Body of pancreas (tissue), 4 donors: ENCODE data around the gene GPX7.

Experiments
- POLR2A ChIP-seq, 3 donors: fragments of 450-650 bp; IDR thresholded peaks; one replicate each; pipeline ENCODE4 v1.6.1; 2016; ENCODE audit warnings: antibody characterized with exemption in 3 of 3, mild to moderate bottlenecking in 2 of 3
- TF ChIP-seq, protein P1 (sequence below), 7 experiments: fragments of 450-650 bp in 4 of 7; fragments of 200-600 bp in 3 of 7; sonication (generic) in 3 of 7; IDR thresholded peaks; one replicate each; pipeline ENCODE4 v1.5.1; 2016 to 2019; ENCODE audit warnings: antibody characterized with exemption in 7 of 7

DNA sequence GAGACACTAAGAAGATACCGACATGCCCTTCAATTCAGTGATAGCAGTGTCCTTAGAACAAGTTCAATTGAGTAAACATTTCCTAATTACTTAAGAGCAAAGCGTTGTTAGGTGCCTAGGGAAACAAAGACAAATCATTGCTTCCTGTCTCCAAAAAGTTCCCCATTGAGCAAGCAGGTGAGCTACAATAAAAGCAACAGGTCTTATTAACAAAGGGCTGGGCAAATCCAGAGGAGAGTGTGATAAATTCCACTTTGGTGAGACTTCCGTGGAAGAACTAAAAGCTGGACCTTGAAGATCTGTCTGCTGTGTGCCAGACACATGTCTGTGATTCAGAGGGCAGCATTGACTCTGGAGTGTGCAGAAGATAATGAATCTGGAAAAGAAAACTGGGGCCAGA is 47.4 kb upstream of the GPX7 start:
- TF ChIP-seq, protein P1, sequence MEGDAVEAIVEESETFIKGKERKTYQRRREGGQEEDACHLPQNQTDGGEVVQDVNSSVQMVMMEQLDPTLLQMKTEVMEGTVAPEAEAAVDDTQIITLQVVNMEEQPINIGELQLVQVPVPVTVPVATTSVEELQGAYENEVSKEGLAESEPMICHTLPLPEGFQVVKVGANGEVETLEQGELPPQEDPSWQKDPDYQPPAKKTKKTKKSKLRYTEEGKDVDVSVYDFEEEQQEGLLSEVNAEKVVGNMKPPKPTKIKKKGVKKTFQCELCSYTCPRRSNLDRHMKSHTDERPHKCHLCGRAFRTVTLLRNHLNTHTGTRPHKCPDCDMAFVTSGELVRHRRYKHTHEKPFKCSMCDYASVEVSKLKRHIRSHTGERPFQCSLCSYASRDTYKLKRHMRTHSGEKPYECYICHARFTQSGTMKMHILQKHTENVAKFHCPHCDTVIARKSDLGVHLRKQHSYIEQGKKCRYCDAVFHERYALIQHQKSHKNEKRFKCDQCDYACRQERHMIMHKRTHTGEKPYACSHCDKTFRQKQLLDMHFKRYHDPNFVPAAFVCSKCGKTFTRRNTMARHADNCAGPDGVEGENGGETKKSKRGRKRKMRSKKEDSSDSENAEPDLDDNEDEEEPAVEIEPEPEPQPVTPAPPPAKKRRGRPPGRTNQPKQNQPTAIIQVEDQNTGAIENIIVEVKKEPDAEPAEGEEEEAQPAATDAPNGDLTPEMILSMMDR (IDR thresholded peaks at IDR 0.05) = no peak
- TF ChIP-seq POLR2A (IDR thresholded peaks at IDR 0.05) = no peak
